H1 (cell line): ENCODE results near the gene SLX4. TPM values are rescaled to one million over a fixed set of nuclear protein-coding genes. Genes with fewer than 3 reads are reported as not detected.

Experiments
- BCL11A ChIP-seq, 2 experiments: IDR thresholded peaks; one replicate each; pipeline ENCODE4 v1.6.1; 2011; ENCODE audit warnings: low read depth in 2 of 2, low read length in 2 of 2, mild to moderate bottlenecking in 2 of 2
- CTBP2 ChIP-seq: IDR thresholded peaks from 2 replicates; pipeline ENCODE4 v1.7.0; 2011; ENCODE audit warnings: borderline replicate concordance, mild to moderate bottlenecking, moderate library complexity, mixed read lengths, low read length; ENCODE audit not compliant: insufficient read depth, insufficient read length
- HDAC6 ChIP-seq: IDR thresholded peaks from one replicate; pipeline ENCODE4 v1.7.1; 2012; ENCODE audit warnings: low read depth, mild to moderate bottlenecking, inconsistent platforms, low read length, moderate library complexity
- TBP ChIP-seq: IDR thresholded peaks from 2 replicates; pipeline ENCODE4 v1.6.1; 2011; ENCODE audit warnings: low read depth, low read length, improper control_type of control experiment
- polyA plus RNA-seq, 7 experiments: library from polyadenylated mRNA; depleted of rRNA in 3 of 7; stranded (reverse) in 5 of 7; unstranded in 2 of 7; fragments of >200 nt in 5 of 7; fragments of 200-250 nt in 2 of 7; gene quantifications; 1 replicate in 5 of 7; 2 replicates in 1 of 7; 4 replicates in 1 of 7; pipeline versions ENCODE4 v1.2.1 to v1.2.3, GENCODE V29; 2011 to 2013; ENCODE audit warnings: missing spikeins in 2 of 7, mixed read lengths in 2 of 7
- total RNA-seq: library from RNA; stranded (reverse); fragmentation: NEBNext Ultra II Directional; extraction: Animal tissue kit (Norgen Biotek cat#: 25700); gene quantifications from 2 replicates; pipeline ENCODE4 v1.2.1, GENCODE V29; 2021
- TF ChIP-seq, protein P1 (sequence below): IDR thresholded peaks from 2 replicates; pipeline ENCODE4 v1.6.1; 2012; ENCODE audit warnings: inconsistent platforms

SLX4 gene
- total and polyA plus RNA-seq, 2 of the 8 experiments (the other 6 are each of a cell fraction or from before 2014, with no cell fraction given): 4.4 to 11.4 TPM

DNA sequence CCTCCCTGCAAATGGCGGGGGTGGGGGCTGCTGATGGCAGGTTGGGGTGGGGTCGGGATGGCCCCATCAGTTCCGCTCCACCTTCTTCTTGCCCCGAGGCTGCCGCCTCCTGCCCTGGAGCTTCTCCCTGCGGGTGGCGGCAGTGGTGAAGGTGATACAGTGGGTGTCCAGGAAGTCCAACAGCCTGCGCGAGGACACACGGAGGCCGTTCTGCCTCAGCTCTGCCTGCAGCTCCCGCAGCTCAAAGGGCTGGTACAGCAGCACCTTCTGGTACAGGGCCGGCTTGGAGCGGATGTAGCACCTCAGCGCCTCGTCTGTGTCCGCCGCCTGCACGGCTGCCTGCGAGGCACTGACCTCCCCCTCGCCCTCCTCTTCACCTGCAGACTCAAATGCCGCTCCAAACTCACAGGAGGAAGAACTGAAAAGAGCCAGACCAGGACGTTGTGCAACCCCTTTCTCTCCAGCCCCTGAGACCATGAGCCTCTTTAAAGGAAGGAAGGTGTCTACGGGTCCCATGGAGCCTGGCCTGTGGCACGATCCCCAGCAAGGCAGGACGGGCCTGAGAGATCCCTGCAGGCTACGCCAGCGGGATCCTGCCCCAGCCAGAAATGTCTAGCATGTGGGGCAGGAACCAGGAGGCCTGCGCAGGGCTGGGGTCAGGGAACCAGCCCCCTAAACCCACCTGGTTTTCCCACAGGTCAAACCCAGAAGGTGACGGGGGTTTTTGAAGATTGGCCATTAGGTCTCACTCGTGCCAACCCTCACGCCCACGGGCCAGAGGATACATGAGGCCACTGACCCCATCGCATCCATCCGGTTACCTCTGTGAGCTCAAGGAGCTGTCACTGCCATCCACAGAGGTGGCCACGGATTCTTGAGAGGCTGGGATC lies 28.9 kb downstream of the SLX4 start (continued):
- TF ChIP-seq, protein P1, sequence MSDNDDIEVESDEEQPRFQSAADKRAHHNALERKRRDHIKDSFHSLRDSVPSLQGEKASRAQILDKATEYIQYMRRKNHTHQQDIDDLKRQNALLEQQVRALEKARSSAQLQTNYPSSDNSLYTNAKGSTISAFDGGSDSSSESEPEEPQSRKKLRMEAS: no peak
- TF ChIP-seq HDAC6 (no peak), BCL11A (IDR thresholded peaks at IDR 0.05; ENCODE audit: low read depth in 2 of 2, low read length in 2 of 2) (no peak), CTBP2 (no peak), TBP (no peak)
